ENCODE results near the gene DPH2.

- no peak for TF ChIP-seq CTCF (IDR thresholded peaks at IDR 0.05)
- no peak for TF ChIP-seq POLR2A (IDR thresholded peaks at IDR 0.05)
Observed at GRCh38 chr1:43998000-43998378, 28.2 kb downstream of the DPH2 start.

Measured in uterus (tissue), 2 donors.